Measurements from ENCODE around the gene S100A13. TPM values are rescaled to one million over a fixed set of nuclear protein-coding genes. Genes with fewer than 3 reads are reported as not detected.
"Not testable (repeated sequence)": the region's sequence is repeated elsewhere in the genome, so short reads cannot be mapped to it uniquely, and the experiment has no call there.

Gene S100A13
- total RNA-seq, 1 experiment from 2014 or later: 210 TPM

DNA sequence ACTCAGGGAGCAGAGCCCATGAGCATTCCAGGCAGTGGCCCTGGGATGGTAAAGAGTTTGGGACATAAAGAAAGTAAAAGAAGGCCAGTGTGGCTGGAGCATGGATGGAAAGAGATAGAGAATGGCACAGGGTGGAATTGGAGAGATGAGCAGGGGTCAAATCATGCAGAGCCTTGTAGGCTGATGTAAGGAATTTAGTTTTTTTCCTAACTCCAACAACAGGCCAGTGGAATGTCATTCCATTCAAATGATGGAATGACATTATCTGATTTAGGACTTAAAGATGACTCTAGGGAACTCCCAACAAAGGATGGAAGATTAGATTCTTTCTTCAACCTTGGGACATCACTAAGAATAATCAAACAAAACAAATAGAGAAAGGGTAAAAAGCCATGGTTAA, 48.8 kb downstream of the S100A13 start:
- ChIA-PET CTCF (interaction anchor here (0.7 to 3.4 kb wide), 7 partner anchors 8 to 94 kb away, joined by 3 to 15 read pairs (median 5); partner anchors contain the start of gene S100A13), POLR2A (interaction anchor here (0.6 to 2.4 kb wide), 10 partner anchors 8 to 71 kb away, joined by 3 to 12 read pairs (median 4); partner anchors contain the start of genes S100A14, S100A16 and S100A2)
- intact Hi-C loops (cut with micrococcal nuclease): no loop called here
- Mint-ChIP-seq H3K36me3 (ENCODE audit: insufficient read depth, unreplicated experiment) (no peaks in the 10 kb centered on the region), H3K4me3 (ENCODE audit: unreplicated experiment) (no peak overlapping the region), H3K9me3 (ENCODE audit: unreplicated experiment) (no peaks in the 10 kb centered on the region), H3K4me1 (ENCODE audit: insufficient read depth, unreplicated experiment) (peaks cover 17% of the 10 kb centered on the region), H3K27me3 (ENCODE audit: insufficient read depth, unreplicated experiment) (no peaks in the 10 kb centered on the region), H3K27ac (ENCODE audit: low read depth, unreplicated experiment) (no peak overlapping the region)
- TF ChIP-seq, protein P1, sequence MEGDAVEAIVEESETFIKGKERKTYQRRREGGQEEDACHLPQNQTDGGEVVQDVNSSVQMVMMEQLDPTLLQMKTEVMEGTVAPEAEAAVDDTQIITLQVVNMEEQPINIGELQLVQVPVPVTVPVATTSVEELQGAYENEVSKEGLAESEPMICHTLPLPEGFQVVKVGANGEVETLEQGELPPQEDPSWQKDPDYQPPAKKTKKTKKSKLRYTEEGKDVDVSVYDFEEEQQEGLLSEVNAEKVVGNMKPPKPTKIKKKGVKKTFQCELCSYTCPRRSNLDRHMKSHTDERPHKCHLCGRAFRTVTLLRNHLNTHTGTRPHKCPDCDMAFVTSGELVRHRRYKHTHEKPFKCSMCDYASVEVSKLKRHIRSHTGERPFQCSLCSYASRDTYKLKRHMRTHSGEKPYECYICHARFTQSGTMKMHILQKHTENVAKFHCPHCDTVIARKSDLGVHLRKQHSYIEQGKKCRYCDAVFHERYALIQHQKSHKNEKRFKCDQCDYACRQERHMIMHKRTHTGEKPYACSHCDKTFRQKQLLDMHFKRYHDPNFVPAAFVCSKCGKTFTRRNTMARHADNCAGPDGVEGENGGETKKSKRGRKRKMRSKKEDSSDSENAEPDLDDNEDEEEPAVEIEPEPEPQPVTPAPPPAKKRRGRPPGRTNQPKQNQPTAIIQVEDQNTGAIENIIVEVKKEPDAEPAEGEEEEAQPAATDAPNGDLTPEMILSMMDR (IDR thresholded peaks at IDR 0.05; ENCODE audit: unreplicated experiment): no peak
- BruUV-seq (replicated peaks): no TSS peak
- DNase-seq (ENCODE audit: unreplicated experiment): no peak

DNA sequence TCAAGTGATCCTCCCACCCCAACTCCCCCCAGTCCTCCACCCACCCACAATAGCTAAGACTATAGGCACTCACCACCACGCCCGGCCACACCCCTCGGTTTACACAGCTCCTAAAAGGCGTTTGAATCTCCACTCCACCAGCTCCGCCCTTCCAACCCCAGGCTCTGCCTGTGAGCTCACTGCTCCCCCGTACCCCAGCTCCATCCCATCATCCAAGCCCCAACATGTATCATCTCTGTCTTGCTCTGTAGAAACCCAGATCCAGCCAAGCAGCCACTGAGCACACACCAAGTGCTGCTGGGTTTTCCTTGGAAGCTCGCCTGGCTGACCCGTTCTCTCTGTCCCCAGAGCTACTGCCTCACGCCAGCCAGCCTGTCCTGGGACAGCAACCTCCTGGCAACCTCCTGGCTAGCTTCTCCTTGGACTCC, 49.7 kb downstream of the S100A13 start:
- intact Hi-C loops (cut with micrococcal nuclease): no loop called here
- H3K27ac Mint-ChIP-seq (ENCODE audit: low read depth, unreplicated experiment): no peak overlapping the region
- TF ChIP-seq, protein P1 (IDR thresholded peaks at IDR 0.05; ENCODE audit: unreplicated experiment): no peak
- ChIA-PET CTCF (interaction anchor here (0.5 to 3.4 kb wide), 18 partner anchors 9 to 225 kb away, joined by 3 to 15 read pairs (median 4); partner anchors contain the start of genes CHTOP, S100A13 and S100A16), POLR2A (interaction anchor here (0.8 to 2.4 kb wide), 16 partner anchors 9 to 152 kb away, joined by 3 to 12 read pairs (median 4); partner anchors contain the start of genes S100A14, S100A16 and S100A2)
- H3K9me3 Mint-ChIP-seq (ENCODE audit: unreplicated experiment): no peaks in the 10 kb centered on the region
- no peaks in the 10 kb centered on the region for H3K36me3 Mint-ChIP-seq (ENCODE audit: insufficient read depth, unreplicated experiment)
- no peak overlapping the region for H3K4me3 Mint-ChIP-seq (ENCODE audit: unreplicated experiment)
- peaks cover 25% of the 10 kb centered on the region for H3K4me1 Mint-ChIP-seq (ENCODE audit: insufficient read depth, unreplicated experiment)
- no TSS peak for BruUV-seq (replicated peaks)
- no peaks in the 10 kb centered on the region for H3K27me3 Mint-ChIP-seq (ENCODE audit: insufficient read depth, unreplicated experiment)
- DNase-seq (ENCODE audit: unreplicated experiment): no peak

DNA sequence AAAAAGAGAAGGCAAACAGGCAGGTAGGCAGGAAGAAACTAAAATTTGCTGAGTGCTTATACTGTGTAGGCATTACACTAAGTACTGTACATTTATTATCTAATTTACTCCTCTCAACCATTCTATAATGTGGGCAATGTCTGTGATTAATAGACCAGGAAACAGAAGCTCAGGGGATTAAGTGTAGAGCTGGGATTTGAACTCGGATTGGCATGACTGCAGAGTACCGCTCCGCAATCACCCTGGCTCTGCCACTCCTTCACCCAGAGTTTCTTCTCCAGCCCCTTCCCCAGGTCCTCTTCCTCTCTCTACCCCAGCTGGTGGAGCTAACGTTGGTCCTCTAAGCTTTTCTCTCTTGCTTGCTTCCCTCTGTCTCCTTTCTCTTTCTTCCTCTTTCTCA, 50.2 kb downstream of the S100A13 start:
- TF ChIP-seq, protein P1 (IDR thresholded peaks at IDR 0.05; ENCODE audit: unreplicated experiment): no peak
- H3K4me1 Mint-ChIP-seq (ENCODE audit: insufficient read depth, unreplicated experiment): peaks cover 27% of the 10 kb centered on the region
- no peak overlapping the region for H3K4me3 Mint-ChIP-seq (ENCODE audit: unreplicated experiment)
- ChIA-PET POLR2A (interaction anchor here (0.8 to 2.4 kb wide), 13 partner anchors 10 to 152 kb away, joined by 3 to 12 read pairs (median 4); partner anchors contain the start of genes S100A14 and S100A16), CTCF (interaction anchor here (0.6 to 3.4 kb wide), 17 partner anchors 9 to 1947 kb away, joined by 3 to 15 read pairs (median 4); partner anchors contain the start of genes CHTOP, S100A13 and S100A16)
- H3K27me3 Mint-ChIP-seq (ENCODE audit: insufficient read depth, unreplicated experiment): no peaks in the 10 kb centered on the region
- no peak for DNase-seq (ENCODE audit: unreplicated experiment)
- H3K27ac Mint-ChIP-seq (ENCODE audit: low read depth, unreplicated experiment): no peak overlapping the region
- H3K9me3 Mint-ChIP-seq (ENCODE audit: unreplicated experiment): no peaks in the 10 kb centered on the region
- no peaks in the 10 kb centered on the region for H3K36me3 Mint-ChIP-seq (ENCODE audit: insufficient read depth, unreplicated experiment)
- no TSS peak for BruUV-seq (replicated peaks)
- intact Hi-C loops (cut with micrococcal nuclease): no loop called here

DNA sequence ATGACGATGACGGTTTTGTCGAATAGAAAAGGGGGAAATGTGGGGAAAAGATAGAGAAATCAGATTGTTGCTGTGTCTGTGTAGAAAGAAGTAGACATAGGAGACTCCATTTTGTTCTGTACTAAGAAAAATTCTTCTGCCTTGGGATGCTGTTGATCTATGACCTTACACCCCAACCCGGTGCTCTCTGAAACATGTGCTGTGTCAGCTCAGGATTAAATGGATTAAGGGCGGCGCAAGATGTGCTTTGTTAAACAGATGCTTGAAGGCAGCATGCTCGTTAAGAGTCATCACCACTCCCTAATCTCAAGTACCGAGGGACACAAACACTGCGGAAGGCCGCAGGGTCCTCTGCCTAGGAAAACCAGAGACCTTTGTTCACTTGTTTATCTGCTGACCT, 51.8 kb downstream of the S100A13 start:
- DNase-seq (ENCODE audit: unreplicated experiment); H3K36me3 Mint-ChIP-seq (ENCODE audit: insufficient read depth, unreplicated experiment); H3K27ac Mint-ChIP-seq (ENCODE audit: low read depth, unreplicated experiment); H3K9me3 Mint-ChIP-seq (ENCODE audit: unreplicated experiment); intact Hi-C loops (cut with micrococcal nuclease); H3K27me3 Mint-ChIP-seq (ENCODE audit: insufficient read depth, unreplicated experiment); H3K4me3 Mint-ChIP-seq (ENCODE audit: unreplicated experiment); BruUV-seq (replicated peaks): not testable (repeated sequence)
- H3K4me1 Mint-ChIP-seq (ENCODE audit: insufficient read depth, unreplicated experiment): peaks cover 31% of the 10 kb centered on the region
- POLR2A ChIA-PET: interaction anchor here (0.8 to 1.5 kb wide), 5 partner anchors 35 to 310 kb away, joined by 3 to 5 read pairs (median 4); partner anchors contain the start of genes CHTOP, S100A16 and SNAPIN
- CTCF ChIA-PET: interaction anchor here (0.6 to 3.4 kb wide), 7 partner anchors 7 to 403 kb away, joined by 3 to 15 read pairs (median 3); partner anchors contain the start of gene S100A16

DNA sequence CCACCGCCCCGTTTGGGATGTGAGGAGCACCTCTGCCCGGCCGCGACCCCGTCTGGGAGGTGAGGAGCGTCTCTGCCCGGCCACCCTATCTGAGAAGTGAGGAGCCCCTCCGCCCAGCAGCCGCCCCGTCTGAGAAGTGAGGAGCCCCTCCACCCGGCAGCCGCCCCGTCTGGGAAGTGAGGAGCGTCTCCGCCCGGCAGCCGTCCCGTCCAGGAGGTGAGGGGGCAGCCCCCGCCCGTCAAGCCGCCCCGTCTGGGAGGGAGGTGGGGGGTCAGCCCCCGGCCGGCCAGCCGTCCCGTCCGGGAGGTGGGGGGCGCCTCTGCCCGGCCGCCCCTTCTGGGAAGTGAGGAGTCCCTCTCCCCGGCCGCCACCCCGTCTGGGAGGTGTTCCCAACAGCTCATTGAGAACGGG, 52.2 kb downstream of the S100A13 start:
- CTCF ChIA-PET: interaction anchor here (1.0 to 3.4 kb wide), 3 partner anchors 10 to 64 kb away, joined by 3 to 15 read pairs (median 4); no protein-coding TSS in a partner anchor
- intact Hi-C loops (cut with micrococcal nuclease); H3K9me3 Mint-ChIP-seq (ENCODE audit: unreplicated experiment); BruUV-seq (replicated peaks); H3K36me3 Mint-ChIP-seq (ENCODE audit: insufficient read depth, unreplicated experiment); H3K27me3 Mint-ChIP-seq (ENCODE audit: insufficient read depth, unreplicated experiment); DNase-seq (ENCODE audit: unreplicated experiment); H3K27ac Mint-ChIP-seq (ENCODE audit: low read depth, unreplicated experiment); H3K4me3 Mint-ChIP-seq (ENCODE audit: unreplicated experiment): not testable (repeated sequence)
- POLR2A ChIA-PET: interaction anchor here (1.2 to 1.5 kb wide), 2 partner anchors 59 to 84 kb away, joined by 3 to 4 read pairs; partner anchors contain the start of genes CHTOP and SNAPIN
- H3K4me1 Mint-ChIP-seq (ENCODE audit: insufficient read depth, unreplicated experiment): peaks cover 31% of the 10 kb centered on the region
